GM12801 (cell line): ENCODE results near the gene CMTM2.

ENCODE experiments used
- CTCF ChIP-seq: IDR thresholded peaks from one replicate; pipeline ENCODE4 v1.5.1; 2011; ENCODE audit warnings: control low read depth; ENCODE audit not compliant: insufficient read length; ENCODE audit errors: extremely low read depth

The CMTM2 gene

GRCh38 chr16:66578651-66579531 is at the start of gene CMTM2:
CMTM2 (plus strand) TSS chr16:66579463; CDS start chr16:66579608, 145 bp downstream.
- TF ChIP-seq CTCF, result no peak

GRCh38 chr16:66529475-66529874 is 49.8 kb upstream of the CMTM2 start:
- TF ChIP-seq CTCF, result no peak

- no peak for TF ChIP-seq CTCF
These were observed 44.9 kb upstream of the CMTM2 start for GRCh38 chr16:66534376-66534799.

GRCh38 chr16:66536525-66536924 is 42.7 kb upstream of the CMTM2 start:
- no peak for TF ChIP-seq CTCF

GRCh38 chr16:66537236-66537635 is 42.0 kb upstream of the CMTM2 start:
- TF ChIP-seq CTCF, result no peak

- no peak for TF ChIP-seq CTCF
These were observed 40.4 kb upstream of the CMTM2 start for GRCh38 chr16:66538910-66539309.

- no peak for TF ChIP-seq CTCF
These were observed 39.4 kb upstream of the CMTM2 start for GRCh38 chr16:66539623-66540469.
